GM18909 (cell line): ENCODE data around the gene STIM1.

Experiments
- ATAC-seq: cut with Tn5 transposase; IDR thresholded peaks from one replicate; pipeline ENCODE4 v1.9.1; 2021; ENCODE audit warnings: mild to moderate bottlenecking; ENCODE audit not compliant: unreplicated experiment, poor library complexity

The STIM1 gene

GRCh38 chr11:3849297-3849874, 6.1 kb upstream of the STIM1 start:
- peak; percentile 54 for ATAC-seq

DNA sequence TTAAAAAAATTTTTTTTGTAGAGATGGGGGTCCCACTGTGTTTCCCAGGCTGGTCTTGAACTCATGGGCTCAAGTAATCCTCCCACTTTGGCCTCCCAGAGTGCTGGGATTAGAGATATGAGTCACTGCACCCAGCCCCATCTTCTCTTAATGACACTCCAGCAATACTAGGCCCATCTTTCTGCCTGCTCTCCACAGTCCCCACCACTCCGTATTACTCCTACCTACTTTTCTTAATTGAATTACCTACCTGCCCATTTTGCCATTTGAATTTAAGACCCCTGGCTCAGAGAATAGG, 2.0 kb upstream of the STIM1 start:
- no peak for ATAC-seq

DNA sequence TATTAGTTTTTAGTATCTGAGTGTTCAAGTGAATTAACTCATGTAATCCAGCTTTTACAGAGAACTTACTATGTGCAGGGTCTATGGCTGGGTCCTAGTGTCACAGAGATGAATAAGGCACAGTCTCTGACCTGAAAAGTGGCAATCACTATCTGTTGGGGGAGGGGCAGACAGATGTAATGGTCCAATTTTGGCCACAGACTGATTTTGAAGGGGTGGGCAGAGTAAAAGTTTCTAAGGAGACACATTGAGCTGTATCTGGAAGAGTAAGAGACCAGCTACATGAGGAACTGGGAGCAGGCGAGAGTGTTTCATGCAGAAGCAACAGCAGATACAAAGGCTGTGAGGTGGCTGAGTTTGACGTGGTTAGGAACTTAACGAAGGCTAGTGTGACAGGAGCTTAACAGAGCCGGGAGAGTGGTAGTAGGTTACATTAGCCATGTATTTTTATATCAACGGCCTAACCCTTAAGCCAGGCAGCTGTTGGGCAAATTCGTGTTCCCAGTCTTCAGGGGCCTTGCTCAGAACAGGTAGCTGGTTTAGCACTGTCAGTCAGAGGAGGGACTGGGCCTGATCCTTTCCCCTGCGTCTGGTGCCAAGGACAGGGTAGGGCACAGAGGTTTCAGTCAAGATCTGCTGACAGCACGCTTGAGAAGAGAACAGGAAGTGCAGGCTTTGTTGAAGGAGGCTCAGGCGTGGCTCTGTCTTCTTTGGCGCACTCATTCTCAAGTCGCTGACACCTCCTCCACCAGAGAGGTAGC, 1.4 kb upstream of the STIM1 start:
- peak; percentile 50 for ATAC-seq

GRCh38 chr11:3854660-3854976, 846 bp upstream of the STIM1 start:
- no peak for ATAC-seq

- ATAC-seq, result peak; percentile 22
These were observed 486 bp downstream of the STIM1 start for GRCh38 chr11:3855808-3856491.

DNA sequence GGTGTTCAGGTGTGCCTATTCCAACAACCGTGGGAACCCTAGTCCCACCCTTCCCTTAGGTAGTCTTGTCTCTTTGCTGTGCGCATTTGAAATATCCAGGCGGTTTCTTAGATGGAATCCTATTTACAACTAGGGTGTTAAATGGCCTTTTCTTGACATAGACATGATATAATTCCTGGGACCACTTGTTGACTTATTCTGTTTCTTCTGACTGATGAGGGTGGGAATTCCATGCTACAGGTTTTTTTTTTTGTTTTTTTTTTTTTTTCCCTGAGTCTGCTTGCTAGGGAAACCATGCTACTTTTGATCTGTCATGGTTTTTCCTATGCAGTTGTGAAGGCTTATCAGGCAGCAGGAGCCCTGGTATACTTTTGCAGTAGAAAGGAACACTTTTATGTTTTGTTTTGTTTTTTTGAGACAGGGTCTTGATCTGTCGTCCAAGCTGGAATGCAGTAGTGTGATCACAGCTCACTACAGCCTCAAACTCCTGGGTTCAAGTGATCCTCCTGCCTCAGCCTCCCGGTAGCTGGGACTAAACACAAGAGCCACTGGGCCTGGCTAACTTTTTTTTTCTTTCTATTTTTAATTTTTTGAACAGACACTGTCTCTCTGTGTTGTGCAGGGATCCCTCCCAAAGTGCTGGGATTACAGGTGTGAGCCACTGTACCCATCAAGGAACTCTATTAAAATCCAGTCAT, 1.5 kb downstream of the STIM1 start:
- ATAC-seq, result no peak

DNA sequence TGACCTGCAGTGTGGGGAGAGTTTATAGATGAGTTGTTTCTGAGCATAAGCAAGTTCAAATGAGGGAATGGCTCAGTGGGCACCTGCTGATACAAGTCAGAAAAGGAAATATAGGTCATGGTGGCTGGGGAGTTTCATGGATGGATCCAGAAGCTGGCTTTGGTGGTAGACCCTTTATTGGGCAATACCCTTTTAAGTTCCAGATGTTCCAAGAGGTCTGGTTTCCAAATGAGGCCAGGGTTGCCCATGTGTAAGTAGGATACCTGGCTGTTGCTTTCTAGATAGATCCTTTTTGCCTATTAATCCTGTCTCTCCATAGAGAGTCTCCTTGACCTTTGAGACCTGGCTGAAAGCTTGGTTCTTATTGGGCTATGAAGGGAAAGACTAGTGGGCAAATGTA, 2.2 kb downstream of the STIM1 start:
- no peak for ATAC-seq

GRCh38 chr11:3859373-3859881, 4.0 kb downstream of the STIM1 start:
- ATAC-seq, result peak; percentile 39

DNA sequence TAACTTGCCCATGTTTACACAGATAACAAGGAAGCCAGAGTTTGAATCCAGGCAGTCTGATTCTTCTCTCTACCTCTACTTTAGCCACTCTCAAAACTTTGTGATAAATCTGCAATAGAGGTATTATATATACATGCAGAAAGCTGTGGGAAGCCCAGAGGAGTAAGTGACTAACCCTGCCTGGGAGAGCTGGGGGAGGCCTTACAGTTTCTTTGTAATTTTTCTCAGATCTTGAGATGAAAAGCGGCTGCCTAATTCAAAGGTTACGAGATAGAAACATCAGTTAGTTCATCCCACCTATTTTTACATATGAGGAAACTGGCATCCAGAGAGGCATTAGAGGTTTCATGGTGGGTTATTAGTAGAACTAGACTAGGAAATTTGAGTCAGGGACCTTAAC, 4.9 kb downstream of the STIM1 start:
- ATAC-seq, result no peak

GRCh38 chr11:3860898-3861393, 5.5 kb downstream of the STIM1 start:
- peak; percentile 24 for ATAC-seq

- no peak for ATAC-seq
These were observed 6.2 kb downstream of the STIM1 start for GRCh38 chr11:3861683-3862082.

DNA sequence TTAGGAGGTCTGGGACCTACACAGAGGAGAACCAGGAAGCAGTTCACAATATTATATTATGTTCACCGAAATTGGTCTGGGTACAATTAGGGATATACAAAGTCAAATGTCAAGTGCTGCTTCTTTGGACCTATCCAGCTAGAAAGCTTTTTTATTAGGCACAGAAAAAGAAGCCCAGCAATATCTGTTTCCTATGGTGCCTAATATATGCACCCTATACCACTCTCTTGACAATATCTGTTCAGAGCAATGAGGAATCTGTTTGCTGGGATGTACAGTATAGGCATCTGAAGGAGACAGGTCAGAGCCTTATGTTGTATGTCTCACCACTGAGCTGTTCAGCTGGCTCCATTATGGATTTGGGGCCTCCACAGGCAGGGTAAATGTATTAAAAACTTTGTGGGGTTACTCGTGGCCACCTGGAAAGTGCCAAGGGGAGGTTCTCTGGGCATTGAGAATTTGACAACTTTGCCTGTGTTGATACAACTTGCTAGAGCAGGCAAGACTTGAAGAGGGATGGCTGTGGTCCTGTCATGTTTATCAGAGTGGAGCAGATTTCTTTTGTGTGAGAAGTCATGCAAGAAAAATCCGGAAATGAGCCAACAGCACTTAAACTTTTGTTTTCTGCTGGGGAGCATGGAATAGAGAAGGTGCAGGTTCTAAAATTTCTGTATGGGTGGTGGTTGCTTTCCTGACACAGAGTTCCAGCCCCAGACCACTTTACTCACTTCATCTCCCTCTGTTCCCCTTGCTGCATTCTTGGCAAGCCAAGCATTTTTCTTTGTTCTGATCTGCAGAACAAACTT, 10.1 kb downstream of the STIM1 start:
- ATAC-seq, result no peak

GRCh38 chr11:3866206-3866605, 10.7 kb downstream of the STIM1 start:
- no peak for ATAC-seq

DNA sequence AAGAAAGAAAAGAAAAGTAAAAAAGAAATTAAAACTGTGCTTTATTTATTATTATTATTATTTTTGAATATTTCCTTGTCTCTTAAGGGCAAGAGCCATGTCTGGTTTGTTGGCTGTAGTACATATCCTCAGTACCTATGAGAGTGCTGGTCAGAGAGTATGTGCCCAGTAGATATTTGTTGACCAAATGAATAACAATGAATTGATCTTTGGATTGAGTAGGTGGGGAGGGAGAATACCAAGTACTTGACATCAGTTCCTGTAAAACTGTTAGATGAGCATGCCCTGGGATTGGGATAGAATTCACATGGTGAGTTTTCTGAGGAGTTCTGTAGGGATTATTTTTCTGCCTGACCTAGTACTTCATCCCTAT, 11.4 kb downstream of the STIM1 start:
- no peak for ATAC-seq

- peak; percentile 71 for ATAC-seq
These were observed 12.0 kb downstream of the STIM1 start for GRCh38 chr11:3867209-3868091.

GRCh38 chr11:3873712-3874349, 18.4 kb downstream of the STIM1 start:
- no peak for ATAC-seq

- no peak for ATAC-seq
These were observed 21.1 kb downstream of the STIM1 start for GRCh38 chr11:3876613-3877012.

DNA sequence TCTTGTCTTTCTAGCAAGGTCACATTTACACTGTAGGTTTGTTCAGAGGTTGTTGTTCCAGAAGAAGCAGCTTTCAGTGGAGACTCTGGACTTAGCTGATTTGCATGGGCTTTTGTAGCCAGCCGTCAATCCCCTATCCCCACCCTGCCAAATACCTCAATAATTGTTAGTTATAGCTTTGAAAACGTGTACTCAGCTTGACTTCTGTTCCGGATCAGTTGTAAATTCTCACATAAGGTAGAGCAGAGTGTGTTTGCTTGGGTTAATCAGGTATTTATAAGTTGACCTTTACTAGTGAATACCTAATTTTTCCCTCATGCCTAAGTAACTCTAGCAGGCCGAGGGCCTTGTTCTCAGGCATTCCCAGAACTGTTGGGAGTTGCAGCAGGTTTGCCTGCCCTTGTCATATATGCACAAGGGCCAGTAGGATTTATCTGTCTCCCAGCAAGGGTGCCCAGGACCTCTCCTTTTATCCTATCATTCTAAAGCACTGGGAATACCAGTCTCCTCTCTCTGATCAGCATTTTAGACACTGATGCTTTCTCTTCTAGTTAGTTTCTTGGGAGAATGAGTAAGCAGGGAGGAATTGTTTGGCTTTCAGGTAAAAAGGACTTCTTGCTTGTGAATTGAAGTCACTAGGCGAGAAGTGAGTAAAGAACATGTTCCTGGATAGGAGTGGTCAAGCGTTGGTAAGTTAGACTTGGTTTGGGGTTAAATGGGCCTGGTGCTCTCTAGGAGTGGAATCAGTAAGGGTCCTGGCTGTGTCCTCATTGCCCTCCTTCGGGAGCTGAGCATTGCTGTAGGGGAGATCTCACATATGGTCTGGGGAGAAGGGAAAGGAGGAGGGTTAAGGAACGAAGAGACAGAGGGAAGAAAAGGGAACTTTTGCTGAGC, 22.1 kb downstream of the STIM1 start:
- no peak for ATAC-seq
